ENCODE results near the gene RPL31.

- TF ChIP-seq CTCF (IDR thresholded peaks at IDR 0.05) (no peak), EZH2phosphoT487 (IDR thresholded peaks at IDR 0.05) (no peak)
These were observed 9.8 kb upstream of the RPL31 start for GRCh38 chr2:100992262-100992661.

All from neural progenitor cell (in vitro differentiated cells).